HG02642 (cell line): Measurements from ENCODE around the gene CEP20.

ENCODE experiments used
- ATAC-seq: cut with Tn5 transposase; IDR thresholded peaks from one replicate; pipeline ENCODE4 v1.9.1; 2021; ENCODE audit warnings: mild to moderate bottlenecking; ENCODE audit not compliant: unreplicated experiment, poor library complexity

CEP20 gene

GRCh38 chr16:15836074-15836473 lies 52.3 kb downstream of the CEP20 start:
- no peak for ATAC-seq

- no peak for ATAC-seq
Observed at GRCh38 chr16:15835136-15835878, 53.1 kb downstream of the CEP20 start.

- no peak for ATAC-seq
Observed at GRCh38 chr16:15834502-15834901, 53.9 kb downstream of the CEP20 start.

GRCh38 chr16:15833541-15833940 lies 54.9 kb downstream of the CEP20 start:
- ATAC-seq, result no peak

GRCh38 chr16:15832241-15832640 lies 56.2 kb downstream of the CEP20 start:
- no peak for ATAC-seq

GRCh38 chr16:15830832-15831451 lies 57.5 kb downstream of the CEP20 start:
- no peak for ATAC-seq

GRCh38 chr16:15829460-15829859 lies 58.9 kb downstream of the CEP20 start:
- no peak for ATAC-seq

GRCh38 chr16:15827709-15828343 lies 60.6 kb downstream of the CEP20 start:
- ATAC-seq, result no peak

- ATAC-seq, result no peak
Observed at GRCh38 chr16:15827299-15827698, 61.1 kb downstream of the CEP20 start.

- no peak for ATAC-seq
Observed at GRCh38 chr16:15825750-15826305, 62.6 kb downstream of the CEP20 start.

- ATAC-seq, result no peak
Observed at GRCh38 chr16:15822957-15823356, 65.4 kb downstream of the CEP20 start.

- ATAC-seq, result no peak
Observed at GRCh38 chr16:15820837-15821236, 67.6 kb downstream of the CEP20 start.

GRCh38 chr16:15819046-15819445 lies 69.4 kb downstream of the CEP20 start:
- no peak for ATAC-seq

GRCh38 chr16:15817446-15817845 lies 71.0 kb downstream of the CEP20 start:
- ATAC-seq, result no peak

- no peak for ATAC-seq
Observed at GRCh38 chr16:15816228-15816627, 72.2 kb downstream of the CEP20 start.
